WTC11 (cell line): ENCODE data around the gene PPP3CA. TPM values are rescaled to one million over a fixed set of nuclear protein-coding genes. Genes with fewer than 3 reads are reported as not detected.

ENCODE experiments used
- ATAC-seq: fragments of 200-7000 bp; cut with Tn5 transposase; 2 replicates; pipeline ENCODE4 v1.10.0; 2021; ENCODE audit warnings: mild to moderate bottlenecking, moderate library complexity
- CTCF ChIA-PET: fragments of 300-600 bp; sonication (Branson Sonifier 250); formaldehyde crosslinking; loops from one replicate; lab custom pipeline; 2021; ENCODE audit warnings: antibody characterized with exemption; lab: Charles Lee
- POLR2A ChIA-PET: fragments of 350-600 bp; sonication (Branson Sonifier 250); formaldehyde crosslinking; loops from one replicate; lab custom pipeline; 2021; ENCODE audit warnings: antibody characterized with exemption; lab: Charles Lee
- DNase-seq: peaks from one replicate; pipeline ENCODE4 v3.0.0; 2021; ENCODE audit warnings: low spot score
- H3K27ac Mint-ChIP-seq: 2 replicates; pipeline ENCODE4 v1.8.0; 2021; ENCODE audit warnings: mixed read lengths
- H3K27me3 Mint-ChIP-seq: 2 replicates; pipeline ENCODE4 v1.8.0; 2021; ENCODE audit warnings: low read depth, mild to moderate bottlenecking, moderate library complexity, mixed read lengths
- H3K36me3 Mint-ChIP-seq: 2 replicates; pipeline ENCODE4 v1.8.0; 2021; ENCODE audit warnings: mixed read lengths
- H3K4me1 Mint-ChIP-seq: 2 replicates; pipeline ENCODE4 v1.8.0; 2022; ENCODE audit warnings: mixed read lengths
- H3K4me3 Mint-ChIP-seq: 2 replicates; pipeline ENCODE4 v1.8.0; 2021; ENCODE audit warnings: mild to moderate bottlenecking, moderate library complexity, mixed read lengths
- H3K9me3 Mint-ChIP-seq: 2 replicates; pipeline ENCODE4 v1.8.0; 2021; ENCODE audit warnings: mixed read lengths
- GABPB1 ChIP-seq: sonication (generic); formaldehyde crosslinking; IDR thresholded peaks from 2 replicates; pipeline ENCODE4 v1.8.1; 2023; ENCODE audit warnings: mild to moderate bottlenecking, missing genetic modification reagents
- NFATC4 ChIP-seq: fragments of 250-450 bp; sonication (Bioruptor Pico); IDR thresholded peaks from 2 replicates; pipeline ENCODE4 v1.9.0; 2021; ENCODE audit warnings: mild to moderate bottlenecking
- NR3C1 ChIP-seq: sonication (generic); formaldehyde crosslinking; conservative IDR thresholded peaks from 2 replicates; pipeline ENCODE4 v1.8.1; 2023; ENCODE audit warnings: low read depth, mild to moderate bottlenecking, missing genetic modification reagents
- PRDM15 ChIP-seq: sonication (generic); formaldehyde crosslinking; IDR thresholded peaks from 2 replicates; pipeline ENCODE4 v1.8.0; 2022; ENCODE audit warnings: missing genetic modification reagents
- TEAD1 ChIP-seq: sonication (generic); formaldehyde crosslinking; IDR thresholded peaks from 2 replicates; pipeline ENCODE4 v1.8.0; 2022; ENCODE audit warnings: mild to moderate bottlenecking, missing genetic modification reagents
- ZNF423 ChIP-seq: fragments of 250-450 bp; sonication (Bioruptor Pico); IDR thresholded peaks from 2 replicates; pipeline ENCODE4 v2.1.2; 2022; ENCODE audit warnings: mild to moderate bottlenecking, moderate library complexity
- total RNA-seq: library from RNA; stranded (reverse); gene quantifications from 3 replicates; pipeline ENCODE4 v1.2.3, GENCODE V29; 2021
- TF ChIP-seq, protein P1 (sequence below): fragments of 250-450 bp; sonication (Bioruptor Pico); IDR thresholded peaks from 2 replicates; pipeline ENCODE4 v1.9.0; 2021; ENCODE audit warnings: mild to moderate bottlenecking, borderline replicate concordance
- TF ChIP-seq, protein P2 (sequence below): fragments of 250-450 bp; sonication (Bioruptor Pico); IDR thresholded peaks from 2 replicates; pipeline ENCODE4 v1.8.0; 2021; ENCODE audit warnings: mild to moderate bottlenecking
- TF ChIP-seq, protein P3 (sequence below): sonication (generic); formaldehyde crosslinking; IDR thresholded peaks from 2 replicates; pipeline ENCODE4 v1.8.0; 2023; ENCODE audit warnings: missing genetic modification reagents, mild to moderate bottlenecking, borderline replicate concordance

Gene PPP3CA
- total RNA-seq, 1 experiment from 2014 or later = 41.6 TPM

- TF ChIP-seq PRDM15 (CRISPR knock-in tag) (no peak), NFATC4 (CRISPR knock-in tag) (no peak), TEAD1 (no peak), GABPB1 (CRISPR knock-in tag) (no peak), ZNF423 (no peak)
- TF ChIP-seq, protein P1, sequence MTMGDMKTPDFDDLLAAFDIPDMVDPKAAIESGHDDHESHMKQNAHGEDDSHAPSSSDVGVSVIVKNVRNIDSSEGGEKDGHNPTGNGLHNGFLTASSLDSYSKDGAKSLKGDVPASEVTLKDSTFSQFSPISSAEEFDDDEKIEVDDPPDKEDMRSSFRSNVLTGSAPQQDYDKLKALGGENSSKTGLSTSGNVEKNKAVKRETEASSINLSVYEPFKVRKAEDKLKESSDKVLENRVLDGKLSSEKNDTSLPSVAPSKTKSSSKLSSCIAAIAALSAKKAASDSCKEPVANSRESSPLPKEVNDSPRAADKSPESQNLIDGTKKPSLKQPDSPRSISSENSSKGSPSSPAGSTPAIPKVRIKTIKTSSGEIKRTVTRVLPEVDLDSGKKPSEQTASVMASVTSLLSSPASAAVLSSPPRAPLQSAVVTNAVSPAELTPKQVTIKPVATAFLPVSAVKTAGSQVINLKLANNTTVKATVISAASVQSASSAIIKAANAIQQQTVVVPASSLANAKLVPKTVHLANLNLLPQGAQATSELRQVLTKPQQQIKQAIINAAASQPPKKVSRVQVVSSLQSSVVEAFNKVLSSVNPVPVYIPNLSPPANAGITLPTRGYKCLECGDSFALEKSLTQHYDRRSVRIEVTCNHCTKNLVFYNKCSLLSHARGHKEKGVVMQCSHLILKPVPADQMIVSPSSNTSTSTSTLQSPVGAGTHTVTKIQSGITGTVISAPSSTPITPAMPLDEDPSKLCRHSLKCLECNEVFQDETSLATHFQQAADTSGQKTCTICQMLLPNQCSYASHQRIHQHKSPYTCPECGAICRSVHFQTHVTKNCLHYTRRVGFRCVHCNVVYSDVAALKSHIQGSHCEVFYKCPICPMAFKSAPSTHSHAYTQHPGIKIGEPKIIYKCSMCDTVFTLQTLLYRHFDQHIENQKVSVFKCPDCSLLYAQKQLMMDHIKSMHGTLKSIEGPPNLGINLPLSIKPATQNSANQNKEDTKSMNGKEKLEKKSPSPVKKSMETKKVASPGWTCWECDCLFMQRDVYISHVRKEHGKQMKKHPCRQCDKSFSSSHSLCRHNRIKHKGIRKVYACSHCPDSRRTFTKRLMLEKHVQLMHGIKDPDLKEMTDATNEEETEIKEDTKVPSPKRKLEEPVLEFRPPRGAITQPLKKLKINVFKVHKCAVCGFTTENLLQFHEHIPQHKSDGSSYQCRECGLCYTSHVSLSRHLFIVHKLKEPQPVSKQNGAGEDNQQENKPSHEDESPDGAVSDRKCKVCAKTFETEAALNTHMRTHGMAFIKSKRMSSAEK (CRISPR knock-in tag) = no peak
- TF ChIP-seq, protein P2, sequence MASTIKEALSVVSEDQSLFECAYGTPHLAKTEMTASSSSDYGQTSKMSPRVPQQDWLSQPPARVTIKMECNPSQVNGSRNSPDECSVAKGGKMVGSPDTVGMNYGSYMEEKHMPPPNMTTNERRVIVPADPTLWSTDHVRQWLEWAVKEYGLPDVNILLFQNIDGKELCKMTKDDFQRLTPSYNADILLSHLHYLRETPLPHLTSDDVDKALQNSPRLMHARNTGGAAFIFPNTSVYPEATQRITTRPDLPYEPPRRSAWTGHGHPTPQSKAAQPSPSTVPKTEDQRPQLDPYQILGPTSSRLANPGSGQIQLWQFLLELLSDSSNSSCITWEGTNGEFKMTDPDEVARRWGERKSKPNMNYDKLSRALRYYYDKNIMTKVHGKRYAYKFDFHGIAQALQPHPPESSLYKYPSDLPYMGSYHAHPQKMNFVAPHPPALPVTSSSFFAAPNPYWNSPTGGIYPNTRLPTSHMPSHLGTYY (CRISPR knock-in tag) = no peak
- TF ChIP-seq, protein P3, sequence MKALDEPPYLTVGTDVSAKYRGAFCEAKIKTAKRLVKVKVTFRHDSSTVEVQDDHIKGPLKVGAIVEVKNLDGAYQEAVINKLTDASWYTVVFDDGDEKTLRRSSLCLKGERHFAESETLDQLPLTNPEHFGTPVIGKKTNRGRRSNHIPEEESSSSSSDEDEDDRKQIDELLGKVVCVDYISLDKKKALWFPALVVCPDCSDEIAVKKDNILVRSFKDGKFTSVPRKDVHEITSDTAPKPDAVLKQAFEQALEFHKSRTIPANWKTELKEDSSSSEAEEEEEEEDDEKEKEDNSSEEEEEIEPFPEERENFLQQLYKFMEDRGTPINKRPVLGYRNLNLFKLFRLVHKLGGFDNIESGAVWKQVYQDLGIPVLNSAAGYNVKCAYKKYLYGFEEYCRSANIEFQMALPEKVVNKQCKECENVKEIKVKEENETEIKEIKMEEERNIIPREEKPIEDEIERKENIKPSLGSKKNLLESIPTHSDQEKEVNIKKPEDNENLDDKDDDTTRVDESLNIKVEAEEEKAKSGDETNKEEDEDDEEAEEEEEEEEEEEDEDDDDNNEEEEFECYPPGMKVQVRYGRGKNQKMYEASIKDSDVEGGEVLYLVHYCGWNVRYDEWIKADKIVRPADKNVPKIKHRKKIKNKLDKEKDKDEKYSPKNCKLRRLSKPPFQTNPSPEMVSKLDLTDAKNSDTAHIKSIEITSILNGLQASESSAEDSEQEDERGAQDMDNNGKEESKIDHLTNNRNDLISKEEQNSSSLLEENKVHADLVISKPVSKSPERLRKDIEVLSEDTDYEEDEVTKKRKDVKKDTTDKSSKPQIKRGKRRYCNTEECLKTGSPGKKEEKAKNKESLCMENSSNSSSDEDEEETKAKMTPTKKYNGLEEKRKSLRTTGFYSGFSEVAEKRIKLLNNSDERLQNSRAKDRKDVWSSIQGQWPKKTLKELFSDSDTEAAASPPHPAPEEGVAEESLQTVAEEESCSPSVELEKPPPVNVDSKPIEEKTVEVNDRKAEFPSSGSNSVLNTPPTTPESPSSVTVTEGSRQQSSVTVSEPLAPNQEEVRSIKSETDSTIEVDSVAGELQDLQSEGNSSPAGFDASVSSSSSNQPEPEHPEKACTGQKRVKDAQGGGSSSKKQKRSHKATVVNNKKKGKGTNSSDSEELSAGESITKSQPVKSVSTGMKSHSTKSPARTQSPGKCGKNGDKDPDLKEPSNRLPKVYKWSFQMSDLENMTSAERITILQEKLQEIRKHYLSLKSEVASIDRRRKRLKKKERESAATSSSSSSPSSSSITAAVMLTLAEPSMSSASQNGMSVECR (CRISPR knock-in tag) = no peak
- TF ChIP-seq, all 79 proteins: peak for 0
Observed at GRCh38 chr4:101201421-101201820, 145.9 kb downstream of the PPP3CA start (continued).

- no peak for ATAC-seq
- no peak for TF ChIP-seq NR3C1 (CRISPR knock-in tag)
- TF ChIP-seq, all 79 proteins: peak for 0
- DNase-seq = no peak
- ChIA-PET POLR2A (no interaction called here), CTCF (no interaction called here)
- Mint-ChIP-seq H3K4me1 (peaks cover 14% of the 10 kb centered on the region; the same call in 1 of the 2 replicates), H3K9me3 (no peaks in the 10 kb centered on the region), H3K36me3 (no peaks in the 10 kb centered on the region), H3K27ac (no peak overlapping the region), H3K27me3 (no peaks in the 10 kb centered on the region), H3K4me3 (no peak overlapping the region)
Observed at GRCh38 chr4:101200561-101200960, 146.8 kb downstream of the PPP3CA start.
